ENCODE data around the gene ULK3.

Gene ULK3

DNA sequence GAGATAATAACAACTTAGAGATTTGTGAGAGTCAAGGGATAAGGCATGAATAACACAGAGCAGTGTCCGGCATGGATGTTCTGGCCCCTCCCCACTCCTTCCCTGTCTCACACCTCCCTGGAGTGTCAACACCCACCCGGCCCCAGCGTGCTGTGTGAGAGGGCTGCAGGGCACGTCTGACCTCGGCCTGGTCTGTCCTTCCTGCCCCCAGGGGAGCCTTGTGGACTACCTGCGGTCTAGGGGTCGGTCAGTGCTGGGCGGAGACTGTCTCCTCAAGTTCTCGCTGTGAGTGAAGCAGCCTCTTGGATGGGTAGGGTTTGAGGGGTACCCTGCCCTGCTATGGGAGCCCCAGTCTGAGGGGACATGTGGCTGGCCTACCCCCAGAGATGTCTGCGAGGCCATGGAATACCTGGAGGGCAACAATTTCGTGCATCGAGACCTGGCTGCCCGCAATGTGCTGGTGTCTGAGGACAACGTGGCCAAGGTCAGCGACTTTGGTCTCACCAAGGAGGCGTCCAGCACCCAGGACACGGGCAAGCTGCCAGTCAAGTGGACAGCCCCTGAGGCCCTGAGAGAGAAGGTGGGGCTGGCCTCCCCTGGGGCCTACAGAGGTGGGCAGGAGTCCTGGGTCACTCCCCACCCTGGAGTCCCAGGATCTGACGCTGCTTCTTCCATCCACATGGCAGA lies 41.5 kb downstream of the ULK3 start:
- Histone ChIP-seq H3K4me1 (ENCODE audit: control insufficient read depth in 2 of 2, insufficient read depth in 2 of 2, low read length in 2 of 2) (peaks cover 31 to 32% of the 10 kb centered on the region in 2 donors), H3K27me3 (ENCODE audit: control insufficient read depth in 2 of 2, insufficient read depth in 2 of 2, low read length in 2 of 2) (no peaks in the 10 kb centered on the region), H3K4me3 (ENCODE audit: low read length in 2 of 2) (no peak overlapping the region), H3K9ac (ENCODE audit: low read depth in 1 of 2, low read length in 2 of 2) (no peak overlapping the region), H3K27ac (ENCODE audit: low read depth in 2 of 2, low read length in 2 of 2) (no peak overlapping the region), H3K9me3 (ENCODE audit: control insufficient read depth in 2 of 2, low read length in 2 of 2) (no peaks in the 10 kb centered on the region), H3K36me3 (ENCODE audit: control insufficient read depth in 2 of 2, insufficient read depth in 2 of 2, low read length in 2 of 2) (peaks cover 55% of the 10 kb centered on the region in 2 donors)

DNA sequence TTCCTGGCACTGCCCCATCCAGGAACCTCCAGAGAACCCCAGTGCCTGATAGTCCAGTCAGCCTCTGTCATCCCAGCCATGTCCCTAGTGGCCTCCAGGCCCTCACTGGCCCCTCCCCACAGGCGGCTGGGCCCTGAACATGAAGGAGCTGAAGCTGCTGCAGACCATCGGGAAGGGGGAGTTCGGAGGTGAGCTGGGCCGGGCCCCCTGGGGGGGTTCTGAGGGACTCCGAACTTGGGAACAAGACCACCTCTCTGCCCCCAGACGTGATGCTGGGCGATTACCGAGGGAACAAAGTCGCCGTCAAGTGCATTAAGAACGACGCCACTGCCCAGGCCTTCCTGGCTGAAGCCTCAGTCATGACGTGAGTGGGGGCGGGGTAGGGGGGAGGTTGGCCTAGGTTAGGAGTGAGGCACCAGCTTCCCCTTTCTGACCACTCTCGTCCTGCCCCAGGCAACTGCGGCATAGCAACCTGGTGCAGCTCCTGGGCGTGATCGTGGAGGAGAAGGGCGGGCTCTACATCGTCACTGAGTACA lies 42.3 kb downstream of the ULK3 start:
- H3K4me1 ChIP-seq (ENCODE audit: control insufficient read depth in 2 of 2, insufficient read depth in 2 of 2, low read length in 2 of 2) = peaks cover 31 to 32% of the 10 kb centered on the region in 2 donors

DNA sequence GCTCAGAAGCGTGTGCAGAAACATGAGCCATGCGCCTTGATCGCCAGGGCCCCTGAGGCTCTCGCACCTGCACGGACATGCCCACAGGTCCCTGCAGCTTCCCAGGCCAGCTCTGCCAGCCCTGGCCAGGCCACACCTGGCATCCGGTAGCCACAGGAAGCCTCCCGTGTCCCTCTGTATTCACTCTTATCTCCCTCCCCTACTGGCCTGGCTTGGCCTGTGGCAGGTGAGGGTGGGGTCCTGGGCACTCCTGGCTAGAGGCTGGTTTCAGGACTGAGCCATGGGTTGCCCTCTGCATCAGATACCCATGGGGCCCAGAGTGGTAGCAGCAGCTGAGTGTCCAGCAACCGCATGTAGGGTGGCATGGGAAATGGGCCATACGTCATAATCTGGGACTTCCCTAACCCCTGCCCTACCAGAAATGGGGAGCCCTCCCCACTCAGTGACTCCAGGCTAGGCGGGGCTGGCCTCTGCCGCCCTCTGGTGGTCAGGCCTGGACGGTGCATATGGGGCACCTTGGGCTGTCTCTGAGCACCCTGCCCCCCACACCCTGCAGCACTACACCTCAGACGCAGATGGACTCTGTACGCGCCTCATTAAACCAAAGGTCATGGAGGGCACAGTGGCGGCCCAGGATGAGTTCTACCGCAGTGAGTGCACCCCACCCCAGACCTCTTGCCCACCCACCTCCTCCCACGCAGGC lies 42.9 kb downstream of the ULK3 start:
- Histone ChIP-seq H3K9ac (ENCODE audit: low read depth in 1 of 2, low read length in 2 of 2) (peak overlapping the region; percentile 10 to 60), H3K27ac (ENCODE audit: low read depth in 2 of 2, low read length in 2 of 2) (peak overlapping the region; percentile 62 to 86), H3K4me1 (ENCODE audit: control insufficient read depth in 2 of 2, insufficient read depth in 2 of 2, low read length in 2 of 2) (peaks cover 31 to 32% of the 10 kb centered on the region in 2 donors)

More for the DNA sequence above, 42.3 kb downstream of the ULK3 start:
- H3K36me3 ChIP-seq (ENCODE audit: control insufficient read depth in 2 of 2, insufficient read depth in 2 of 2, low read length in 2 of 2) = peaks cover 55% of the 10 kb centered on the region in 2 donors
- no peaks in the 10 kb centered on the region for H3K9me3 ChIP-seq (ENCODE audit: control insufficient read depth in 2 of 2, low read length in 2 of 2)
- no peaks in the 10 kb centered on the region for H3K27me3 ChIP-seq (ENCODE audit: control insufficient read depth in 2 of 2, insufficient read depth in 2 of 2, low read length in 2 of 2)
- H3K4me3 ChIP-seq (ENCODE audit: low read length in 2 of 2) = no peak overlapping the region
- peak overlapping the region; percentile 43 to 46 for H3K27ac ChIP-seq (ENCODE audit: low read depth in 2 of 2, low read length in 2 of 2)
- peak overlapping the region in 1 of 2 donors; percentile 10 for H3K9ac ChIP-seq (ENCODE audit: low read depth in 1 of 2, low read length in 2 of 2)

DNA sequence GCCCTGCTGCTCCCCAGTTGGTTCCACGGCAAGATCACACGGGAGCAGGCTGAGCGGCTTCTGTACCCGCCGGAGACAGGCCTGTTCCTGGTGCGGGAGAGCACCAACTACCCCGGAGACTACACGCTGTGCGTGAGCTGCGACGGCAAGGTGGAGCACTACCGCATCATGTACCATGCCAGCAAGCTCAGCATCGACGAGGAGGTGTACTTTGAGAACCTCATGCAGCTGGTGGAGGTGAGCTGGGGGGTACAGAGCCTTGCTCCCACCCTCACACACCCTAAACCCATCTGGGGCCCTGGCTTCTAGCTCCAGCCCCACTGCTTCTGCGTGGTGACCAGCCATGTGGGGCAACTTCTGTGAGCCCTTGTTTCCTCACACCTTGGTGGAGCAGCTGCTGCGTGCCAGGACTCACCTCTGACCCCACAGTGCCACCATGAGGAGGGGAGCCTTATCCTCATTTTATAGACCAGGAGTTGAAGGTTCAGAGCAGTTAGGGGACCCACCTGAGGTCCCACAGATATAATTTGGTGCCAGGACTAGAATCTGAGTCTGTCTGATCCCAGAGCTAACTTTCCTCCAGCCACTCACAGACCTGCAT lies 43.6 kb downstream of the ULK3 start:
- Histone ChIP-seq H3K4me3 (ENCODE audit: low read length in 2 of 2) (no peak overlapping the region), H3K9me3 (ENCODE audit: control insufficient read depth in 2 of 2, low read length in 2 of 2) (no peaks in the 10 kb centered on the region), H3K27me3 (ENCODE audit: control insufficient read depth in 2 of 2, insufficient read depth in 2 of 2, low read length in 2 of 2) (no peaks in the 10 kb centered on the region), H3K4me1 (ENCODE audit: control insufficient read depth in 2 of 2, insufficient read depth in 2 of 2, low read length in 2 of 2) (peaks cover 32 to 36% of the 10 kb centered on the region in 2 donors), H3K9ac (ENCODE audit: low read depth in 1 of 2, low read length in 2 of 2) (no peak overlapping the region), H3K36me3 (ENCODE audit: control insufficient read depth in 2 of 2, insufficient read depth in 2 of 2, low read length in 2 of 2) (peaks cover 54 to 55% of the 10 kb centered on the region in 2 donors), H3K27ac (ENCODE audit: low read depth in 2 of 2, low read length in 2 of 2) (peak overlapping the region; percentile 62 to 86)

More for the DNA sequence above, 42.9 kb downstream of the ULK3 start:
- no peaks in the 10 kb centered on the region for H3K27me3 ChIP-seq (ENCODE audit: control insufficient read depth in 2 of 2, insufficient read depth in 2 of 2, low read length in 2 of 2)
- no peak overlapping the region for H3K4me3 ChIP-seq (ENCODE audit: low read length in 2 of 2)
- H3K36me3 ChIP-seq (ENCODE audit: control insufficient read depth in 2 of 2, insufficient read depth in 2 of 2, low read length in 2 of 2) = peaks cover 55% of the 10 kb centered on the region in 2 donors
- no peaks in the 10 kb centered on the region for H3K9me3 ChIP-seq (ENCODE audit: control insufficient read depth in 2 of 2, low read length in 2 of 2)

DNA sequence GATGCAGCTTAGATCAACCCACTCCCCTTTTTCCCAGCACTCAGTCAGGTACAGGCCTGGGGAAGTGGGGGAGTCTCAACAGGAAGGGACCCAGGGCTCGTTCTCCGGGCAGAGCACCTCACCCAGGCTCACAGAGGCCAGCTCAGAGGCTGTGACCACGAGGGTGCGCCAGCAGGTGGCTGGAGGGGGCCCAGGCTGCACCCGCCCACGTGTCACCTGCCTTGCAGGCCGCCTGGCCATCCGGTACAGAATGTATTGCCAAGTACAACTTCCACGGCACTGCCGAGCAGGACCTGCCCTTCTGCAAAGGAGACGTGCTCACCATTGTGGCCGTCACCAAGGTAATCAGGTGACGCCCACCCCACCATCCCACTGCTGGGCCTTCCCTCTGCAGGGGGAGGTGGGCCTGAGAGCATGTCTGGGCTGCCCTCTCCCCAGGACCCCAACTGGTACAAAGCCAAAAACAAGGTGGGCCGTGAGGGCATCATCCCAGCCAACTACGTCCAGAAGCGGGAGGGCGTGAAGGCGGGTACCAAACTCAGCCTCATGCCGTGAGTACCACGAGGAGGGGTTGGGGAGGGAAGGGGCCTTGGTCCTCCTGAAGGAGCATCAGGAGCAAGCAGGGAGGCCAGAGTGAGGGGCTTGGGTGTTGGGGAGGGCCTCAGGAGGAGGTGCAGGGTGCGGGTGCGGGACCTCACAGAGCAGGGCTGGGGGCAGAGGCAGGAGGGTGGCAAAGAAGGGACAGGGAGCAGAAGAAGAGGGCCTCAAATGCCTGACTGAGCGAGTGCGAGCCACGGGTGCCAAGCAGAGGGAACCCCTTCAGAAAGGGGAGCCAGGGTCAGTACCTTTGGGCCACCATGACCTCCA lies 44.3 kb downstream of the ULK3 start:
- Histone ChIP-seq H3K9me3 (ENCODE audit: control insufficient read depth in 2 of 2, low read length in 2 of 2) (no peaks in the 10 kb centered on the region), H3K27me3 (ENCODE audit: control insufficient read depth in 2 of 2, insufficient read depth in 2 of 2, low read length in 2 of 2) (no peaks in the 10 kb centered on the region), H3K9ac (ENCODE audit: low read depth in 1 of 2, low read length in 2 of 2) (peak overlapping the region; percentile 3 to 30), H3K27ac (ENCODE audit: low read depth in 2 of 2, low read length in 2 of 2) (peak overlapping the region; percentile 21 to 86), H3K4me3 (ENCODE audit: low read length in 2 of 2) (no peak overlapping the region), H3K36me3 (ENCODE audit: control insufficient read depth in 2 of 2, insufficient read depth in 2 of 2, low read length in 2 of 2) (peaks cover 47 to 48% of the 10 kb centered on the region in 2 donors), H3K4me1 (ENCODE audit: control insufficient read depth in 2 of 2, insufficient read depth in 2 of 2, low read length in 2 of 2) (peaks cover 32 to 37% of the 10 kb centered on the region in 2 donors)

DNA sequence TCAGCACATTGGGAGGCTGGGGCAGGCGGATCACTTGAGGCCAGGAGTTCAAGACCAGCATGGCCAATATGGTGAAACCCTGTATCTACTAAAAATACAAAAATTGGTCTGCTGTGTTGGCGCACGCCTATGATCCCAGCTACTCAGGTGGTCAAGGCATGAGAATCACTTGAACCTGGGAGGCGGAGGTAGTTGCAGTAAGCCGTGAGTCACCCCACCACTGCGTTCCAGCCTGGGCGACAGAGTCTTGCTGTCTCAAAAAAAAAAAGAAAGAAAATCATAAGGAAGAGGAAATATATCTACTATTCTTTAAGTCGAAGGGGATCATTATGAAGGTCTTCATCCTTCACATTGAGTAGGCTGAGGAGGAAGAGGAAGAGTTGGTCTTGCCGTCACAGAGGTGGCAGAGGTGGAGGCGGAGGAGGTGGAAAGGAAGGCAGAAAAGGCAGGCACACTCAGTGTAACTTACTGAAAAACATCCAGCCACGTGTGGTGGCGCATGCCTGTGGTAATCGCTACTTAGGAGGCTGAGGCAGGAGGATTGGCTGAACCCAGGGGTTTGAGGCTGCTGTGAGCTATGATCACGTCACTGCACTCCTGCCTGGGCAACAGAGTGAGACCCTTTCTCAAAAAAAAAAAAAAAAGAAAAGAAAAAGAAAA lies 46.9 kb downstream of the ULK3 start:
- peaks cover 46 to 59% of the 10 kb centered on the region in 2 donors for H3K4me1 ChIP-seq (ENCODE audit: control insufficient read depth in 2 of 2, insufficient read depth in 2 of 2, low read length in 2 of 2)

DNA sequence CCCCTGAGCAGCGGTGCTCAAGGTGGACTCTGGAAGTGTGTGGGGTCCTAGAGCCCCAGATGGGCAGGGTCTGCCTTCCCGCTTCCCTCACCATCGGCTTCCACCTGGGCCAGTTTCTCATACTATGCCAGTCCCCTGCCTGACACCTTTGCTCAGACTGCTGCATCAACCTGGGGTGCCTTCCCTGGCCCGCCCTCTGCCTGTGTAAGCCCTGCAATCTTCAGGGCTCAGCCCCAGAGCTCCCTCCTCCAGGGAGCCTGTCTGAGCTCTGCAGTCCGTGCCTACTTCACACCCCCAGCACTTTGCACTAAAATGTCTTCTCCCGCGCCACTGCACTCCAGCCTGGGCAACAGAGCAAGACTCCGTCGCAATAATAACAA lies 48.0 kb downstream of the ULK3 start:
- Histone ChIP-seq H3K9ac (ENCODE audit: low read depth in 1 of 2, low read length in 2 of 2) (no peak overlapping the region), H3K4me1 (ENCODE audit: control insufficient read depth in 2 of 2, insufficient read depth in 2 of 2, low read length in 2 of 2) (peaks cover 46 to 61% of the 10 kb centered on the region in 2 donors), H3K27ac (ENCODE audit: low read depth in 2 of 2, low read length in 2 of 2) (no peak overlapping the region), H3K9me3 (ENCODE audit: control insufficient read depth in 2 of 2, low read length in 2 of 2) (no peaks in the 10 kb centered on the region), H3K36me3 (ENCODE audit: control insufficient read depth in 2 of 2, insufficient read depth in 2 of 2, low read length in 2 of 2) (peaks cover 19 to 24% of the 10 kb centered on the region in 2 donors), H3K4me3 (ENCODE audit: low read length in 2 of 2) (no peak overlapping the region), H3K27me3 (ENCODE audit: control insufficient read depth in 2 of 2, insufficient read depth in 2 of 2, low read length in 2 of 2) (no peaks in the 10 kb centered on the region)

More for the DNA sequence above, 46.9 kb downstream of the ULK3 start:
- Histone ChIP-seq H3K36me3 (ENCODE audit: control insufficient read depth in 2 of 2, insufficient read depth in 2 of 2, low read length in 2 of 2) (peaks cover 26 to 31% of the 10 kb centered on the region in 2 donors), H3K9ac (ENCODE audit: low read depth in 1 of 2, low read length in 2 of 2) (no peak overlapping the region), H3K9me3 (ENCODE audit: control insufficient read depth in 2 of 2, low read length in 2 of 2) (no peaks in the 10 kb centered on the region), H3K27me3 (ENCODE audit: control insufficient read depth in 2 of 2, insufficient read depth in 2 of 2, low read length in 2 of 2) (no peaks in the 10 kb centered on the region), H3K4me3 (ENCODE audit: low read length in 2 of 2) (no peak overlapping the region), H3K27ac (ENCODE audit: low read depth in 2 of 2, low read length in 2 of 2) (no peak overlapping the region)

DNA sequence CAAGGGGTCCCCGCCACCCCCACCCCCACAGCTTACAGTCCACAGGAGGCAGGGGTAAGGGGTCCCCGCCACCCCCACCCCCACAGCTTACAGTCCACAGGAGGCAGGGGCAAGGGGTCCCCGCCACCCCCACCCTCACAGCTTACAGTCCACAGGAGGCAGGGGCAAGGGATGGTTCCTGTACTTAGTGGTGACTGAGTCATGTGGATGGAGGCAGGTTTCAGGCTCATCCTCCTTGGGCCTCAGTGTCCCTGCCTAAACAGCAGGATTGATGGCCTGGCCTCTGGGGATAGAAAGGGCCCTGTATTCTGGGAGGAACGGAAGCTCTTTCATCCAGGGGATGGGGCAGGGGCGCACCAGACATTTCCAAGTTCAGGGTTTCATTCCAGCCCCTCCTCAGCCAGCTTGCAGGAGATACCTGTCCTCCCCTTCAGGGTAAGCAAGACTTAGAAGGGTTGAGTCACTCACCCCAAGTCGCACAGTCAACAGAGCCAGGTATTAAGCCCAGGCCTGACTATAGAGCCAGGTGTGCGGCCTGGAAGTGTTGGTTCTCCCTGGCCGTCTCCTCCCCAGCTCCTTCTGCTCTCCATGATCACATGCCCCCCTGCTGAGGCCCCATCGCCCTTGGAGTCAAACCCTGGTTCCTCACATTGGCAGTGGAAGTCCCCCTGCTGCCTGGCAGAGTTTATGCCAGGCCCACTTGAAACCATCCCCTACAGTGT lies 48.5 kb downstream of the ULK3 start:
- no peaks in the 10 kb centered on the region for H3K9me3 ChIP-seq (ENCODE audit: control insufficient read depth in 2 of 2, low read length in 2 of 2)
- no peak overlapping the region for H3K4me3 ChIP-seq (ENCODE audit: low read length in 2 of 2)
- H3K27ac ChIP-seq (ENCODE audit: low read depth in 2 of 2, low read length in 2 of 2) = no peak overlapping the region
- peaks cover 15 to 19% of the 10 kb centered on the region in 2 donors for H3K36me3 ChIP-seq (ENCODE audit: control insufficient read depth in 2 of 2, insufficient read depth in 2 of 2, low read length in 2 of 2)
- no peak overlapping the region for H3K9ac ChIP-seq (ENCODE audit: low read depth in 1 of 2, low read length in 2 of 2)
- H3K4me1 ChIP-seq (ENCODE audit: control insufficient read depth in 2 of 2, insufficient read depth in 2 of 2, low read length in 2 of 2) = peaks cover 46 to 61% of the 10 kb centered on the region in 2 donors
- no peaks in the 10 kb centered on the region for H3K27me3 ChIP-seq (ENCODE audit: control insufficient read depth in 2 of 2, insufficient read depth in 2 of 2, low read length in 2 of 2)

Measured in mucosa of rectum (tissue), 2 donors.